GM23248 (cell line): ENCODE data around the gene ZNF91.

Source experiments
- EZH2 ChIP-seq: fragments of 200-600 bp; sonication (generic); IDR thresholded peaks from 2 replicates; pipeline ENCODE4 v1.6.1; 2018; ENCODE audit warnings: antibody characterized with exemption, mild to moderate bottlenecking; ENCODE audit not compliant: insufficient read depth, poor library complexity, severe bottlenecking
- EZH2phosphoT487 ChIP-seq: fragments of 200-600 bp; sonication (generic); IDR thresholded peaks from 2 replicates; pipeline ENCODE4 v1.6.1; 2018; ENCODE audit warnings: antibody characterized with exemption, moderate library complexity, mild to moderate bottlenecking, low read depth; ENCODE audit not compliant: insufficient read depth

DNA sequence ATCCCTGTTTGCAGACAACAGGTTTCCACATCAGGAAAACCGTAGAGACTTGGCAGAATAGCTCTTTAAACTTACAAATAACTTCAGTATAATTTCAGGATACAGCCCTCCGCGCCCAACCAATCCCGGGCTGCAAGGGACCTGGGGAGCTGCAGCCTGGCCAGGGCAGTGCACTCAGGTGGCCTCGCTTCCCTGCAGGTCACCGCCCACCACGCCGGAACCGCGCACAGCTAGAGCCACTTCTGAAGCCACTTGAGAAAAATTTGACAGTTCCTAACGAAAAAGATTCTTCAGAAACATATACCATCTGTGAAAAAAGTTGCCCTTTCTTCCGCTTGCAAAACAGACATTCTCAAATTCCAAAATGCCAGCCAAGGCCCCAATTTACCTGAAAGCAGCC is 11.1 kb downstream of the ZNF91 start:
- TF ChIP-seq EZH2, result no peak
- TF ChIP-seq EZH2phosphoT487, result no peak
